GM12875 (cell line): ENCODE measurements around the gene BCAS1.

Experiments used
- H3K4me3 ChIP-seq: one replicate; pipeline ENCODE4 v1.5.1; 2011; ENCODE audit warnings: low read depth, low read length, control low read depth
- CTCF ChIP-seq: IDR thresholded peaks from 2 replicates; pipeline ENCODE4 v1.5.1; 2011; ENCODE audit warnings: low read depth, mild to moderate bottlenecking, control low read depth, inconsistent platforms, low read length, moderate library complexity, borderline replicate concordance; ENCODE audit not compliant: insufficient read depth

Gene BCAS1

GRCh38 chr20:53946106-53946505, 124.3 kb downstream of the BCAS1 start:
- no peak for TF ChIP-seq CTCF
- H3K4me3 ChIP-seq, result no peak overlapping the region

GRCh38 chr20:53945478-53945877, 124.9 kb downstream of the BCAS1 start:
- no peak overlapping the region for H3K4me3 ChIP-seq
- TF ChIP-seq CTCF, result no peak

- H3K4me3 ChIP-seq, result no peak overlapping the region
- TF ChIP-seq CTCF, result no peak
These were observed 125.6 kb downstream of the BCAS1 start for GRCh38 chr20:53944796-53945195.

- no peak overlapping the region for H3K4me3 ChIP-seq
- TF ChIP-seq CTCF, result 0 out of 2 replicates have a peak, but pooled peaks have one; percentile 20
These were observed 126.7 kb downstream of the BCAS1 start for GRCh38 chr20:53943522-53944291.

GRCh38 chr20:53942973-53943372, 127.4 kb downstream of the BCAS1 start:
- no peak overlapping the region for H3K4me3 ChIP-seq
- no peak for TF ChIP-seq CTCF

- no peak overlapping the region for H3K4me3 ChIP-seq
- TF ChIP-seq CTCF, result no peak
These were observed 128.0 kb downstream of the BCAS1 start for GRCh38 chr20:53942472-53942816.

GRCh38 chr20:53941680-53942471, 128.5 kb downstream of the BCAS1 start:
- no peak for TF ChIP-seq CTCF
- no peak overlapping the region for H3K4me3 ChIP-seq
